ENCODE data around the gene RHBDD1.

RHBDD1 gene

GRCh38 chr2:226887940-226888339, 52.1 kb downstream of the RHBDD1 start:
- Mint-ChIP-seq H3K4me1 (no peaks in the 10 kb centered on the region), H3K27me3 (no peaks in the 10 kb centered on the region), H3K4me3 (no peak overlapping the region), H3K27ac (ENCODE audit: low read depth) (no peak overlapping the region), H3K36me3 (ENCODE audit: insufficient read depth) (no peaks in the 10 kb centered on the region), H3K9me3 (no peaks in the 10 kb centered on the region)
- ATAC-seq (replicated peaks; ENCODE audit: extremely low read depth, poor library complexity, severe bottlenecking) (no peak), DNase-seq (ENCODE audit: low spot score in 2 of 2) (no peak)

GRCh38 chr2:226888378-226888965, 52.6 kb downstream of the RHBDD1 start:
- Mint-ChIP-seq H3K4me3 (no peak overlapping the region), H3K4me1 (no peaks in the 10 kb centered on the region), H3K9me3 (no peaks in the 10 kb centered on the region), H3K27me3 (no peaks in the 10 kb centered on the region), H3K36me3 (ENCODE audit: insufficient read depth) (peaks cover under 1% of the 10 kb centered on the region), H3K27ac (ENCODE audit: low read depth) (no peak overlapping the region)
- DNase-seq (ENCODE audit: low spot score in 2 of 2) (no peak), ATAC-seq (replicated peaks; ENCODE audit: extremely low read depth, poor library complexity, severe bottlenecking) (no peak)

- Mint-ChIP-seq H3K9me3 (no peaks in the 10 kb centered on the region), H3K27me3 (no peaks in the 10 kb centered on the region), H3K27ac (ENCODE audit: low read depth) (no peak overlapping the region), H3K4me3 (no peak overlapping the region), H3K4me1 (no peaks in the 10 kb centered on the region), H3K36me3 (ENCODE audit: insufficient read depth) (peaks cover 1% of the 10 kb centered on the region)
- ATAC-seq (replicated peaks; ENCODE audit: extremely low read depth, poor library complexity, severe bottlenecking) (no peak), DNase-seq (ENCODE audit: low spot score in 2 of 2) (no peak)
These were observed 53.1 kb downstream of the RHBDD1 start for GRCh38 chr2:226888971-226889370.

DNA sequence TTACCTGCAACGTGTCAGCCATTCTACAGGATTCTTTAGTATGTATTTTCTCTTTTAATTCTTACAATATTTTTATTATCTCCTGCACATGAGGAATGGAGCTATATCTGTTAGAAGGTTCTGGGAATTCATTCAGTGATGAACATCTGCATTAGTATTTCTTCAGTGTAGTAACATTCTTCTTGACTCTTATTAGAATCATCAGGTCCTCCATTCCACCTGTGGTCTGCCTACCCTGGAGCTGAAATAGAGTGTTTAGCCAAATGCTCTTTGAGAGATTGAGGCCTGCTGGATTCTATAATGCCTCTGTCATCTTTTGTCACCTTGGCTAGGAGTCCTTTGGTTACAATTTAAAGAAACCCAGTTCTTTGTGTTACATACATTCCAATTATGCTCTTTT, 54.4 kb downstream of the RHBDD1 start:
- Mint-ChIP-seq H3K9me3 (no peaks in the 10 kb centered on the region), H3K27ac (ENCODE audit: low read depth) (no peak overlapping the region), H3K4me1 (no peaks in the 10 kb centered on the region), H3K4me3 (no peak overlapping the region), H3K36me3 (ENCODE audit: insufficient read depth) (peaks cover 4% of the 10 kb centered on the region), H3K27me3 (no peaks in the 10 kb centered on the region)
- ATAC-seq (replicated peaks; ENCODE audit: extremely low read depth, poor library complexity, severe bottlenecking) (no peak), DNase-seq (ENCODE audit: low spot score in 2 of 2) (no peak)

- no peaks in the 10 kb centered on the region for H3K9me3 Mint-ChIP-seq
- no peak for ATAC-seq (replicated peaks; ENCODE audit: extremely low read depth, poor library complexity, severe bottlenecking)
- H3K27me3 Mint-ChIP-seq: no peaks in the 10 kb centered on the region
- no peak overlapping the region for H3K27ac Mint-ChIP-seq (ENCODE audit: low read depth)
- H3K4me1 Mint-ChIP-seq: no peaks in the 10 kb centered on the region
- H3K4me3 Mint-ChIP-seq: no peak overlapping the region
- no peak for DNase-seq (ENCODE audit: low spot score in 2 of 2)
- H3K36me3 Mint-ChIP-seq (ENCODE audit: insufficient read depth): peaks cover 4% of the 10 kb centered on the region
These were observed 56.1 kb downstream of the RHBDD1 start for GRCh38 chr2:226891780-226892590.

DNA sequence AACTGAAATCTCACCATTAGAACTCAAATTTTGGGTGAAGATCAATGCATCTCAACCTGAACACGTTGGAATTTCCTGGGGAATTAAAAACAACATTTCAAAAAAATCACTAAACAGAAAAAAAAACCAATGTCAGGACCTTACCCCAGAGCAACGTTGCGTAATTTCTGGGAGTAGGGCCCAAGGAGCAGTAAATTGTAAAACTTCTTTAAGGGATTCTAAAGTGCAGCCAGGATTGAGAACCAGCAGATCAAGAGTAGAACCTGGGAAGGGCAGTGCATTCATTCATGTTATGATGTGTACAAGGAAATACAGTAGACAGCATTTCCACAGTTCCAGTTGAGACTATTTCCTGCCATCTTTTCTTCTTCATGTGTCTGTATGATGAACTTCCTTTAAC, 56.9 kb downstream of the RHBDD1 start:
- Mint-ChIP-seq H3K9me3 (no peaks in the 10 kb centered on the region), H3K27ac (ENCODE audit: low read depth) (no peak overlapping the region), H3K4me1 (no peaks in the 10 kb centered on the region), H3K27me3 (no peaks in the 10 kb centered on the region), H3K36me3 (ENCODE audit: insufficient read depth) (peaks cover 6% of the 10 kb centered on the region), H3K4me3 (no peak overlapping the region)
- no peak for ATAC-seq (replicated peaks; ENCODE audit: extremely low read depth, poor library complexity, severe bottlenecking)
- DNase-seq (ENCODE audit: low spot score in 2 of 2): no peak

DNA sequence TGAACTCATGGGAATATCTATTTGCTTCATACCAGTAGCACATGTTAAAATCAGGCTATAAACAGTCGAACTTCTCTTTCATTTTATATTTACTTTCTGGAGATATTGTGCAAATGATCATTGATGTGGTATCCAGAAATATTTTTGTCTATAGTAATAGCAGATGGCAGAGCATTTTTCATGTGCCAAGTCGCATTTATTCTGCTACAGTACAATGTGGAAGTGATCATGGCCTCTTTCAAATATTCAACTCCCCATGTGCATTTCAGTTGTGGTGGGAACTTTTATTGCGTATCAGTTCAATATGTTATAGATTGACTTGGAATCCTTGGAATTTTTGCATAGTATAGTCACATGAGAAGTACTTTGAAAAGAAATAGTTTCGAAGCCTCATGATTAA, 57.4 kb downstream of the RHBDD1 start:
- H3K27me3 Mint-ChIP-seq: no peaks in the 10 kb centered on the region
- H3K27ac Mint-ChIP-seq (ENCODE audit: low read depth): no peak overlapping the region
- ATAC-seq (replicated peaks; ENCODE audit: extremely low read depth, poor library complexity, severe bottlenecking): no peak
- H3K36me3 Mint-ChIP-seq (ENCODE audit: insufficient read depth): peaks cover 6% of the 10 kb centered on the region
- DNase-seq (ENCODE audit: low spot score in 2 of 2): no peak
- H3K4me1 Mint-ChIP-seq: no peaks in the 10 kb centered on the region
- no peaks in the 10 kb centered on the region for H3K9me3 Mint-ChIP-seq
- no peak overlapping the region for H3K4me3 Mint-ChIP-seq

DNA sequence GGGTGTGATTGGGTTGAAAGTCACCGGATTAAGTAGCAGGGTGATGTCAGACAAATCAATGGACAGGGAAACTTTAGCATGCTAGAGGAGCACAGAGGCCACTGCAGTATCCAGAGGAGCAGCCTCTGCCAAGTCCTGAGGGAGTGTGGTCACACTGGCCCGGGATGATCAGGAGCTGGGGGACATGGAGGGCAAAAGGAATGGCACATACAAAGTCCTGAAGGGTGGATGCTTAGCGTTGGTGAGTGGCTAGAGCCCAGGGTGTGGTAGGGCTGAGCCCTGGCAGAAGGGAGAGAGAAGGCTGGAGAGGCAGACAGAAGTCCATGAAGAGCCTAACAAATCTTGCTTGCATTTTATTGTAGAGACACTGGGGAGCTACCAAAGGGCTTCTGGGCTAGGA, 58.9 kb downstream of the RHBDD1 start:
- H3K36me3 Mint-ChIP-seq (ENCODE audit: insufficient read depth): peaks cover 6% of the 10 kb centered on the region

DNA sequence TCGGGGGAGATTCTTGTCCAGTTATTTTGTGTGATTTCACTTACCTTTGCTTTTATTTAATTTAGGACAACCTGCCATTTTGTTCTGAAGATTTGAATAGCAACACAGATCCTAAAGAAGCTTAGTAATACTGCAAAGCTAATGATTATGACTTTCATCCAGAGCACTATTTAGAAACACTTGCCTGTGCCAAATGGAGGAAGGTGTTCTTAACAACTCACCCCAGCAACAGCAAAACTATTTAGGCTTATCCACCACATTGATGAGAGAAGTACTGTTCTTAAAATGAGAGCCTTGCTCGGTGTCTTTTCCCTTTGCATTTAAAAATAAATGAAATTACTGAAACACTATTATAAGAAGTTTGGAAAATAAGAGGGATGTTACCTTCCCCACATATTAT, 59.7 kb downstream of the RHBDD1 start:
- H3K27ac Mint-ChIP-seq (ENCODE audit: low read depth): no peak overlapping the region
- H3K9me3 Mint-ChIP-seq: no peaks in the 10 kb centered on the region
- no peaks in the 10 kb centered on the region for H3K4me1 Mint-ChIP-seq
- no peak overlapping the region for H3K4me3 Mint-ChIP-seq
- H3K36me3 Mint-ChIP-seq (ENCODE audit: insufficient read depth): peaks cover 6% of the 10 kb centered on the region
- DNase-seq (ENCODE audit: low spot score in 2 of 2): no peak
- no peaks in the 10 kb centered on the region for H3K27me3 Mint-ChIP-seq
- ATAC-seq (replicated peaks; ENCODE audit: extremely low read depth, poor library complexity, severe bottlenecking): no peak

More for the DNA sequence above, 58.9 kb downstream of the RHBDD1 start:
- no peaks in the 10 kb centered on the region for H3K27me3 Mint-ChIP-seq
- ATAC-seq (replicated peaks; ENCODE audit: extremely low read depth, poor library complexity, severe bottlenecking) (no peak), DNase-seq (ENCODE audit: low spot score in 2 of 2) (no peak)
- H3K27ac Mint-ChIP-seq (ENCODE audit: low read depth): peak overlapping the region; percentile 17
- H3K4me3 Mint-ChIP-seq: no peak overlapping the region
- no peaks in the 10 kb centered on the region for H3K4me1 Mint-ChIP-seq
- H3K9me3 Mint-ChIP-seq: no peaks in the 10 kb centered on the region

- no peak overlapping the region for H3K27ac Mint-ChIP-seq (ENCODE audit: low read depth)
These were observed 62.3 kb downstream of the RHBDD1 start for GRCh38 chr2:226898121-226898520.

DNA sequence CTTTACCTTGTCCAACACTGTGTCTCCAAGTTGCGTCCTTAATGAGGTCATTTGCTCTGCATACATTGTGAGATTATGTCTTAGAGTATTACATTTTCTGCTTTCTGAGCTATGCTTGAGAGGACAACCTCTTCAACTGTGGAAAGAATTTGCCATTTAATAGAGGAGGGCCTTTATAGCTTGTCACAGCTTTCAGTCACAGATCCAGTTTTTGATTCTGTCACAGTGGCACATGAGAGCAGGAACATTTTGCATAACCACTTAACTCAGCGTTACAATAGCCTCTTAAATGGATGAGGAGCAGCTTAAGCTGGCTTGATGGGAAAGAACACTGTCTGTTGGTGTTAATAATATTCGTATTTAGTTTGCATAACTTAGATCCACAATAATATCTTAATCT, 63.0 kb downstream of the RHBDD1 start:
- Mint-ChIP-seq H3K4me3 (no peak overlapping the region), H3K9me3 (no peaks in the 10 kb centered on the region), H3K4me1 (peaks cover 11% of the 10 kb centered on the region), H3K27me3 (no peaks in the 10 kb centered on the region), H3K27ac (ENCODE audit: low read depth) (no peak overlapping the region), H3K36me3 (ENCODE audit: insufficient read depth) (peaks cover 4% of the 10 kb centered on the region)
- ATAC-seq (replicated peaks; ENCODE audit: extremely low read depth, poor library complexity, severe bottlenecking) (no peak), DNase-seq (ENCODE audit: low spot score in 2 of 2) (no peak)

More at GRCh38 chr2:226898121-226898520, 62.3 kb downstream of the RHBDD1 start:
- Mint-ChIP-seq H3K4me1 (peaks cover 11% of the 10 kb centered on the region), H3K36me3 (ENCODE audit: insufficient read depth) (peaks cover 6% of the 10 kb centered on the region), H3K27me3 (no peaks in the 10 kb centered on the region), H3K9me3 (no peaks in the 10 kb centered on the region), H3K4me3 (no peak overlapping the region)
- no peak for DNase-seq (ENCODE audit: low spot score in 2 of 2)
- no peak for ATAC-seq (replicated peaks; ENCODE audit: extremely low read depth, poor library complexity, severe bottlenecking)

- peaks cover 11% of the 10 kb centered on the region for H3K4me1 Mint-ChIP-seq
- DNase-seq (ENCODE audit: low spot score in 2 of 2): no peak
These were observed 66.5 kb downstream of the RHBDD1 start for GRCh38 chr2:226902041-226902966.

More at GRCh38 chr2:226902041-226902966, 66.5 kb downstream of the RHBDD1 start:
- Mint-ChIP-seq H3K4me3 (no peak overlapping the region), H3K27me3 (no peaks in the 10 kb centered on the region), H3K36me3 (ENCODE audit: insufficient read depth) (peaks cover 3% of the 10 kb centered on the region), H3K27ac (ENCODE audit: low read depth) (peak overlapping the region; percentile 14), H3K9me3 (no peaks in the 10 kb centered on the region)
- no peak for ATAC-seq (replicated peaks; ENCODE audit: extremely low read depth, poor library complexity, severe bottlenecking)

Data from central memory CD8-positive, alpha-beta T cell (primary cell).